GM18511 (cell line): ENCODE measurements around the gene VAV3.

Experiments used
- ATAC-seq: cut with Tn5 transposase; IDR thresholded peaks from one replicate; pipeline ENCODE4 v1.9.1; 2021; ENCODE audit warnings: mild to moderate bottlenecking, moderate library complexity; ENCODE audit not compliant: unreplicated experiment

The VAV3 gene

GRCh38 chr1:107604825-107605224 lies 360.2 kb downstream of the VAV3 start:
- ATAC-seq: no peak

GRCh38 chr1:107600607-107601160 lies 364.3 kb downstream of the VAV3 start:
- ATAC-seq: no peak

- no peak for ATAC-seq
Measured at GRCh38 chr1:107599220-107599619, 365.8 kb downstream of the VAV3 start.

GRCh38 chr1:107597290-107597689 lies 367.7 kb downstream of the VAV3 start:
- ATAC-seq: no peak

- no peak for ATAC-seq
Measured at GRCh38 chr1:107594536-107594935, 370.4 kb downstream of the VAV3 start.

- ATAC-seq: no peak
Measured at GRCh38 chr1:107593501-107594209, 371.3 kb downstream of the VAV3 start.

GRCh38 chr1:107590900-107591622 lies 373.9 kb downstream of the VAV3 start:
- peak; percentile 77 for ATAC-seq

GRCh38 chr1:107590087-107590486 lies 374.9 kb downstream of the VAV3 start:
- ATAC-seq: no peak

GRCh38 chr1:107588321-107588720 lies 376.7 kb downstream of the VAV3 start:
- ATAC-seq: no peak

- no peak for ATAC-seq
Measured at GRCh38 chr1:107575226-107575625, 389.8 kb downstream of the VAV3 start.

- ATAC-seq: no peak
Measured at GRCh38 chr1:107574044-107574443, 390.9 kb downstream of the VAV3 start.

- ATAC-seq: no peak
Measured at GRCh38 chr1:107572674-107573211, 392.2 kb downstream of the VAV3 start.

- ATAC-seq: no peak
Measured at GRCh38 chr1:107570768-107571167, 394.2 kb downstream of the VAV3 start.

GRCh38 chr1:107563441-107563840 lies 401.5 kb downstream of the VAV3 start:
- ATAC-seq: no peak

GRCh38 chr1:107559881-107560280 lies 405.1 kb downstream of the VAV3 start:
- ATAC-seq: no peak

GRCh38 chr1:107557095-107557494 lies 407.9 kb downstream of the VAV3 start:
- no peak for ATAC-seq

GRCh38 chr1:107555578-107555977 lies 409.4 kb downstream of the VAV3 start:
- ATAC-seq: no peak

GRCh38 chr1:107552781-107553180 lies 412.2 kb downstream of the VAV3 start:
- ATAC-seq: no peak

GRCh38 chr1:107551456-107551855 lies 413.5 kb downstream of the VAV3 start:
- no peak for ATAC-seq

- no peak for ATAC-seq
Measured at GRCh38 chr1:107550358-107550757, 414.6 kb downstream of the VAV3 start.

- no peak for ATAC-seq
Measured at GRCh38 chr1:107549152-107549810, 415.7 kb downstream of the VAV3 start.
